Calu3 (cell line): ENCODE data around the gene TSSK2. TPM values are rescaled to one million over a fixed set of nuclear protein-coding genes. Genes with fewer than 3 reads are reported as not detected.

Experiments
- BruUV-seq: library from RNA; stranded (reverse); fragments of 400-500 nt; replicated peaks from 2 replicates; lab custom pipeline; 2021; lab: Mats Ljungman, UMichigan
- CTCF ChIA-PET: fragments of 300-600 bp; sonication (Branson Sonifier 250); formaldehyde crosslinking; loops from one replicate; lab custom pipeline; 2022; ENCODE audit warnings: antibody characterized with exemption; lab: Charles Lee
- DNase-seq: peaks from one replicate; pipeline ENCODE4 v3.0.0; 2022
- H3K27ac Mint-ChIP-seq: one replicate; pipeline ENCODE4 v1.8.0; 2022; ENCODE audit warnings: mixed read lengths; ENCODE audit not compliant: unreplicated experiment
- H3K27me3 Mint-ChIP-seq: one replicate; pipeline ENCODE4 v1.8.0; 2022; ENCODE audit warnings: mixed read lengths; ENCODE audit not compliant: unreplicated experiment
- H3K36me3 Mint-ChIP-seq: one replicate; pipeline ENCODE4 v1.8.0; 2022; ENCODE audit warnings: mild to moderate bottlenecking, moderate library complexity, mixed read lengths; ENCODE audit not compliant: insufficient read depth, unreplicated experiment
- H3K4me1 Mint-ChIP-seq: one replicate; pipeline ENCODE4 v1.8.0; 2022; ENCODE audit warnings: mild to moderate bottlenecking, low read depth, mixed read lengths; ENCODE audit not compliant: unreplicated experiment
- H3K4me3 Mint-ChIP-seq: one replicate; pipeline ENCODE4 v1.8.0; 2022; ENCODE audit warnings: mild to moderate bottlenecking, low read depth, moderate library complexity, mixed read lengths; ENCODE audit not compliant: unreplicated experiment
- H3K9me3 Mint-ChIP-seq: one replicate; pipeline ENCODE4 v1.8.0; 2022; ENCODE audit warnings: low read depth, mixed read lengths; ENCODE audit not compliant: unreplicated experiment
- CTCF ChIP-seq: fragments of 200-600 bp; IDR thresholded peaks from one replicate; pipeline ENCODE4 v1.8.0; 2022; ENCODE audit warnings: antibody characterized with exemption; ENCODE audit not compliant: unreplicated experiment
- intact Hi-C: fragments of 100-400 bp; cut with micrococcal nuclease; formaldehyde crosslinking; loops from one replicate; pipeline ENCODE4 v1.10.0; 2022; ENCODE audit not compliant: unreplicated experiment
- total RNA-seq: library from RNA; stranded (reverse); gene quantifications from 2 replicates; pipeline ENCODE4 v1.2.3, GENCODE V29; 2022

The TSSK2 gene
- total RNA-seq, 1 experiment from 2014 or later, result not detected

DNA sequence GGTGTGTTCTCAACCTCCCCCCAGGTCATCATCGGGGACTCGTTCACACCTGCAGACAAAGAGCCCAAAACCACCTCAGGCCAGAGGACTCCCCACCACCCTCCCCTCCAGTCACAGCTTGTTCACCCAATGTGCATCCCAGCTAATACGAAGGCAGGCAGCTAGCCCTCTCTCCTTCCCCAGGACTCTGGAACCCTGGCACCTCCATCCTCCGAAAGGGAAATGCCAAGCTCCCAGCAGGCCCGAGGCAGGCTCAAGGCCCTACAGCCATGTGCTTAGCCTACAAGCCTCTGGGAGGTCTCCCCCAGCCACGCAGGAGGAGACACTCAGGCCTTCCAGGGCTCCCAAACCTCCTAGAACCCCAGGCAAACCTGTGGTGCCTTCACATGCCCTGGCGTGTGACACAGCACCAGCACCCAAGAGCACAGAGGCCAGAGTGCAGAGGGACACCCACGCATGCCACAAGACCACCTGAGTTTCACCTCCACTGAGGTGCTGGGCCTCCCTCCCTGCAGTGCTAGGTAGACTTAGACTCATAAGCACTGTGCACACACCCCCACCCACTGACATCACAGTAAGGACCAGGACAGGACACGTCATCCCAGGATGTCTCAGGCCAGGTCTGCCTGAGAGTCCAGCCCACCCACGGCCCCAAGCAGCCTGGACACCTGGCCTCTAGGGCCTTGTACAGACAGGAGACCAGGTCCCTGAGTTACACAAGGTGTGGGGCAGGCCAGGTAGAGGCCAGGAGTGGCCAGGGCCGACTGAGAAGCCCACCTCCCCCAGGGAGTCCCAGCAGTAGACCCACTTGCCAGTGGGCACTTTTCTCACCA lies 6.5 kb downstream of the TSSK2 start:
- H3K4me3 Mint-ChIP-seq, result no peak overlapping the region
- H3K27ac Mint-ChIP-seq, result no peak overlapping the region
- DNase-seq, result no peak
- intact Hi-C loops, result no loop called here
- no TSS peak for BruUV-seq
- H3K36me3 Mint-ChIP-seq, result peaks cover 31% of the 10 kb centered on the region
- H3K4me1 Mint-ChIP-seq, result no peaks in the 10 kb centered on the region
- H3K27me3 Mint-ChIP-seq, result no peaks in the 10 kb centered on the region
- no peaks in the 10 kb centered on the region for H3K9me3 Mint-ChIP-seq
- CTCF ChIA-PET, result no interaction called here
- no peak for TF ChIP-seq CTCF

GRCh38 chr22:19138217-19139000 lies 7.3 kb downstream of the TSSK2 start:
- no TSS peak for BruUV-seq
- no peak for DNase-seq
- intact Hi-C loops, result no loop called here
- CTCF ChIA-PET, result no interaction called here
- TF ChIP-seq CTCF, result no peak
- Mint-ChIP-seq H3K4me1 (peaks cover under 1% of the 10 kb centered on the region), H3K27ac (no peak overlapping the region), H3K4me3 (no peak overlapping the region), H3K9me3 (no peaks in the 10 kb centered on the region), H3K36me3 (peaks cover 25% of the 10 kb centered on the region), H3K27me3 (no peaks in the 10 kb centered on the region)

- H3K9me3 Mint-ChIP-seq, result no peaks in the 10 kb centered on the region
- DNase-seq, result no peak
- no peaks in the 10 kb centered on the region for H3K27me3 Mint-ChIP-seq
- H3K36me3 Mint-ChIP-seq, result peaks cover 25% of the 10 kb centered on the region
- peaks cover 6% of the 10 kb centered on the region for H3K4me1 Mint-ChIP-seq
- no peak overlapping the region for H3K27ac Mint-ChIP-seq
- no TSS peak for BruUV-seq
- intact Hi-C loops, result no loop called here
- no peak for TF ChIP-seq CTCF
- H3K4me3 Mint-ChIP-seq, result no peak overlapping the region
- CTCF ChIA-PET, result no interaction called here
These were observed 7.9 kb downstream of the TSSK2 start for GRCh38 chr22:19139001-19139356.

GRCh38 chr22:19139974-19140373 lies 8.9 kb downstream of the TSSK2 start:
- H3K36me3 Mint-ChIP-seq, result peaks cover 30% of the 10 kb centered on the region
- intact Hi-C loops, result no loop called here
- CTCF ChIA-PET, result no interaction called here
- no TSS peak for BruUV-seq
- no peak overlapping the region for H3K27ac Mint-ChIP-seq
- peaks cover 11% of the 10 kb centered on the region for H3K4me1 Mint-ChIP-seq
- no peaks in the 10 kb centered on the region for H3K9me3 Mint-ChIP-seq
- no peak for DNase-seq
- no peaks in the 10 kb centered on the region for H3K27me3 Mint-ChIP-seq
- no peak overlapping the region for H3K4me3 Mint-ChIP-seq
- TF ChIP-seq CTCF, result no peak
